CD14-positive monocyte (primary cell): ENCODE results near the gene RHEB. TPM values are rescaled to one million over a fixed set of nuclear protein-coding genes. Genes with fewer than 3 reads are reported as not detected.

Experiments
- DNase-seq, 3 donors: peaks; one replicate each; pipeline ENCODE4 v3.0.0-alpha.2; 2011 to 2022
- H2AFZ ChIP-seq: 2 replicates; pipeline ENCODE4 v1.6.0; 2012; ENCODE audit warnings: mild to moderate bottlenecking, low read depth, low read length, inconsistent platforms; ENCODE audit not compliant: insufficient read depth, poor library complexity, severe bottlenecking
- H3K27ac ChIP-seq, 2 donors: 1 replicate in 1 of 2; 2 replicates in 1 of 2; pipeline ENCODE4 v1.5.1; 2012 to 2013; ENCODE audit warnings: low read length in 2 of 2, control low read depth in 1 of 2, inconsistent platforms in 1 of 2, low read depth in 1 of 2, mild to moderate bottlenecking in 1 of 2
- H3K27me3 ChIP-seq, 2 donors: one replicate each; pipeline versions ENCODE4 v1.6.0 to v1.6.1; 2011 to 2013; ENCODE audit warnings: low read length in 2 of 2; ENCODE audit not compliant: control insufficient read depth in 2 of 2, insufficient read depth in 2 of 2
- H3K36me3 ChIP-seq, 2 donors: replicated peaks in 1 of 2; 1 replicate in 1 of 2; 2 replicates in 1 of 2; pipeline versions ENCODE4 v1.5.1 to v1.6.1; 2012 to 2013; ENCODE audit warnings: low read length in 2 of 2, control low read depth in 1 of 2, inconsistent platforms in 1 of 2, mild to moderate bottlenecking in 1 of 2; ENCODE audit not compliant: insufficient read depth in 2 of 2, control insufficient read depth in 1 of 2
- H3K4me1 ChIP-seq, 2 donors: 1 replicate in 1 of 2; 2 replicates in 1 of 2; pipeline versions ENCODE4 v1.5.1 to v1.6.1; 2012 to 2013; ENCODE audit warnings: low read length in 2 of 2, control low read depth in 1 of 2, inconsistent platforms in 1 of 2, mild to moderate bottlenecking in 1 of 2, moderate library complexity in 1 of 2; ENCODE audit not compliant: insufficient read depth in 2 of 2, control insufficient read depth in 1 of 2
- H3K4me2 ChIP-seq: replicated peaks from 2 replicates; pipeline ENCODE3; 2012; ENCODE audit warnings: low read length, moderate library complexity, mild to moderate bottlenecking; ENCODE audit not compliant: poor library complexity, severe bottlenecking; ENCODE audit errors: extremely low read depth
- H3K4me3 ChIP-seq, 3 experiments: fragments of 200-600 bp in 1 of 3; sonication (generic) in 1 of 3; replicated peaks in 1 of 3; 1 replicate in 2 of 3; 2 replicates in 1 of 3; pipeline ENCODE4 v1.5.1; 2011 to 2013; ENCODE audit warnings: low read length in 3 of 3, mild to moderate bottlenecking in 3 of 3, control low read depth in 2 of 3, low read depth in 2 of 3, inconsistent platforms in 1 of 3, moderate library complexity in 1 of 3
- H3K79me2 ChIP-seq: 2 replicates; pipeline ENCODE4 v1.6.0; 2012; ENCODE audit warnings: mild to moderate bottlenecking, control low read depth, inconsistent platforms, low read length, moderate library complexity; ENCODE audit not compliant: insufficient read depth
- H3K9ac ChIP-seq: 2 replicates; pipeline ENCODE4 v1.6.0; 2017; ENCODE audit warnings: low read length, mild to moderate bottlenecking; ENCODE audit not compliant: insufficient read depth, poor library complexity, severe bottlenecking
- H3K9me3 ChIP-seq, 2 donors: replicated peaks in 1 of 2; 1 replicate in 1 of 2; 2 replicates in 1 of 2; pipeline versions ENCODE4 v1.5.1 to v1.6.1; 2012 to 2013; ENCODE audit warnings: low read length in 2 of 2, control low read depth in 1 of 2; ENCODE audit not compliant: control insufficient read depth in 1 of 2, insufficient read depth in 1 of 2
- H4K20me1 ChIP-seq: 2 replicates; pipeline ENCODE4 v1.6.0; 2012; ENCODE audit warnings: mild to moderate bottlenecking, low read length, control low read depth, moderate library complexity; ENCODE audit not compliant: insufficient read depth
- H3K27ac Mint-ChIP-seq, 7 donors: one replicate each; pipeline ENCODE4 v1.8.0; 2020; ENCODE audit warnings: mild to moderate bottlenecking in 7 of 7, mixed read lengths in 7 of 7, moderate library complexity in 6 of 7, inconsistent platforms in 2 of 7
- H3K27me3 Mint-ChIP-seq, 3 donors: one replicate each; pipeline ENCODE4 v1.8.0; 2021 to 2022; ENCODE audit warnings: low read depth in 3 of 3, mild to moderate bottlenecking in 3 of 3, mixed read lengths in 3 of 3, moderate library complexity in 3 of 3, inconsistent platforms in 1 of 3
- H3K36me3 Mint-ChIP-seq, 2 donors: one replicate each; pipeline ENCODE4 v1.8.0; 2020; ENCODE audit warnings: mixed read lengths in 2 of 2, inconsistent platforms in 1 of 2, mild to moderate bottlenecking in 1 of 2
- H3K4me1 Mint-ChIP-seq: one replicate; pipeline ENCODE4 v1.8.0; 2020; ENCODE audit warnings: mild to moderate bottlenecking, mixed read lengths
- H3K4me3 Mint-ChIP-seq, 2 donors: one replicate each; pipeline ENCODE4 v1.8.0; 2020; ENCODE audit warnings: mild to moderate bottlenecking in 2 of 2, mixed read lengths in 2 of 2, moderate library complexity in 1 of 2
- H3K9me3 Mint-ChIP-seq, 7 donors: one replicate each; pipeline ENCODE4 v1.8.0; 2020 to 2022; ENCODE audit warnings: mixed read lengths in 7 of 7, mild to moderate bottlenecking in 6 of 7, moderate library complexity in 6 of 7, inconsistent platforms in 2 of 7
- CTCF ChIP-seq: fragments of 200-600 bp; IDR thresholded peaks from one replicate; pipeline ENCODE4 v1.8.0; 2022; ENCODE audit warnings: antibody characterized with exemption, mild to moderate bottlenecking
- WGBS: methylation state at CpG from one replicate; pipeline ENCODE4 v1.1.5; 2013; ENCODE audit warnings: missing lambda C conversion rate; ENCODE audit not compliant: insufficient coverage; 5-methylcytosine and 5-hydroxymethylcytosine counted together
- intact Hi-C, 2 donors: fragments of 100-400 bp; cut with micrococcal nuclease; formaldehyde crosslinking; loops; one replicate each; pipeline versions ENCODE4 v1.15.0 to v1.15.1; 2023
- polyA plus RNA-seq, 3 donors: library from polyadenylated mRNA; depleted of rRNA in 1 of 3; unstranded in 2 of 3; stranded (reverse) in 1 of 3; fragments of 300-500 nt in 2 of 3; fragments of >200 nt in 1 of 3; fragmentation: Illumina TruSeq in 2 of 3; gene quantifications; 1 replicate in 2 of 3; 2 replicates in 1 of 3; pipeline ENCODE4 v1.2.3, GENCODE V29; 2012 to 2021

RHEB gene
- polyA plus RNA-seq, 3 donors = 20.4 to 96.1 (median 95.8) TPM

GRCh38 chr7:151511946-151512345 lies 7.7 kb downstream of the RHEB start:
- Histone ChIP-seq H3K4me2 (peak overlapping the region; percentile 10), H3K4me3 (no peak overlapping the region), H3K9ac (no peak overlapping the region), H4K20me1 (peaks cover 100% of the 10 kb centered on the region), H3K36me3 (no peaks in the 10 kb centered on the region), H3K27ac (peak overlapping the region in 1 of 2 donors; percentile 56), H3K4me1 (peaks cover 38 to 56% of the 10 kb centered on the region in 2 donors), H3K9me3 (no peaks in the 10 kb centered on the region), H3K79me2 (peaks cover 100% of the 10 kb centered on the region), H3K27me3 (no peaks in the 10 kb centered on the region), H2AFZ (no peak overlapping the region)
- H3K36me3 Mint-ChIP-seq = peaks cover 2 to 3% of the 10 kb centered on the region in 2 donors
- intact Hi-C loops = loop anchor here (10.0 kb wide), 2 partner anchors 243 to 287 kb away; partner anchors contain the start of gene ABCF2 (in 1 of the 2)
- DNase-seq = peak; percentile 42 to 68 (median 51)
- no peak overlapping the region for H3K4me3 Mint-ChIP-seq
- no CpG with 5 or more reads among the region's 4 CpGs for WGBS
- H3K9me3 Mint-ChIP-seq = no peaks in the 10 kb centered on the region
- H3K4me1 Mint-ChIP-seq = peaks cover 72% of the 10 kb centered on the region
- no peaks in the 10 kb centered on the region for H3K27me3 Mint-ChIP-seq
- TF ChIP-seq CTCF = no peak
- H3K27ac Mint-ChIP-seq = peak overlapping the region; percentile 49 to 93 (median 81)

GRCh38 chr7:151511270-151511669 lies 8.4 kb downstream of the RHEB start:
- H3K27ac ChIP-seq = peak overlapping the region in 1 of 2 donors; percentile 49
- H3K27me3 ChIP-seq = no peaks in the 10 kb centered on the region
- H3K4me3 ChIP-seq = no peak overlapping the region
- peaks cover 100% of the 10 kb centered on the region for H3K79me2 ChIP-seq
- H3K4me1 ChIP-seq = peaks cover 33 to 52% of the 10 kb centered on the region in 2 donors
- intact Hi-C loops = loop anchor here (10.0 kb wide), 2 partner anchors 244 to 286 kb away; partner anchors contain the start of gene ABCF2 (in 1 of the 2)
- H3K4me2 ChIP-seq = no peak overlapping the region
- Mint-ChIP-seq H3K4me3 (no peak overlapping the region), H3K27ac (peak overlapping the region in 3 of 7 donors; percentile 24 to 66 (median 49)), H3K4me1 (peaks cover 72% of the 10 kb centered on the region), H3K36me3 (peaks cover 2 to 3% of the 10 kb centered on the region in 2 donors), H3K9me3 (no peaks in the 10 kb centered on the region), H3K27me3 (no peaks in the 10 kb centered on the region)
- no peaks in the 10 kb centered on the region for H3K36me3 ChIP-seq
- H3K9ac ChIP-seq = no peak overlapping the region
- peaks cover 100% of the 10 kb centered on the region for H4K20me1 ChIP-seq
- no peaks in the 10 kb centered on the region for H3K9me3 ChIP-seq
- 96% methylated on average over 3 of the region's 4 CpGs for WGBS
- DNase-seq = no peak
- no peak for TF ChIP-seq CTCF
- no peak overlapping the region for H2AFZ ChIP-seq
